Measurements from ENCODE around the gene USF2. TPM values are rescaled to one million over a fixed set of nuclear protein-coding genes. Genes with fewer than 3 reads are reported as not detected.

Gene USF2
- total and polyA plus RNA-seq, 2 of the 4 experiments (the other 2 are of a cell fraction): 21.3 to 65.6 TPM

DNA sequence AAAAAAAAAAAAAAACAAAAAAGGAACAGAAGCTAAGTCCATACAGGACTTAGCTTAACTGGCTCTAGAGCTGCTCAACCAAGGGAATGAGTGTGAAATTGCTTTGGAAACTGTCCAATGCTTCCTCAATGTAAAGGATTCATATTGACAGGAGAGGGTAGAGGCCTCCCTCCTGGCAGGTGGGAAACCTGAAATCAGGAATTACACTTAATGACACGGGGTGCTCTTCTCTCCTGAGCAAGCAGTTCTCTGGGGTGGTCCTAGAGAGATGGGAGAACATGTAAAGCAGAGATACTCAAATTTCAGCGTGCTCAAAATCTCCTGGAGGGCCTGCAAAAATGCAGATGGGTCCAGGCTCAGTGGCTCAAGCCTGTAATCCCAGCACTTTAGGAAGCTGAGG, 19.6 kb downstream of the USF2 start:
- POLR2A ChIA-PET (ENCODE audit: unreplicated experiment): interaction anchor here (0.6 kb wide), 1 partner anchor 207 kb away, joined by 3 read pairs; no protein-coding TSS in a partner anchor

More for the DNA sequence above, 19.6 kb downstream of the USF2 start:
- H3K27me3 ChIP-seq (ENCODE audit: control insufficient read depth, insufficient read depth, low read length): peaks cover 25% of the 10 kb centered on the region
- H3K9ac ChIP-seq (ENCODE audit: low read depth, low read length): no peak overlapping the region
- H4K8ac ChIP-seq (ENCODE audit: low read depth in 2 of 2, low read length in 2 of 2): no peak overlapping the region
- no CpG with 5 or more reads among the region's 2 CpGs for WGBS, 2 experiments (ENCODE audit: extremely low coverage in 2 of 2, insufficient read length in 1 of 2)
- no peak overlapping the region for H3K14ac ChIP-seq (replicated peaks; ENCODE audit: low read depth, low read length)
- no peak overlapping the region for H3K56ac ChIP-seq (ENCODE audit: extremely low read depth, insufficient read depth, low read length)
- no peaks in the 10 kb centered on the region for H3K79me1 ChIP-seq (ENCODE audit: low read depth in 1 of 2, low read length in 2 of 2)
- CTCF ChIA-PET: interaction anchor here (0.6 kb wide), 1 partner anchor 146 kb away, joined by 3 read pairs; no protein-coding TSS in a partner anchor
- intact Hi-C loops (cut with micrococcal nuclease): no loop called here
- H3K9me3 ChIP-seq (ENCODE audit: control insufficient read depth, insufficient read depth, low read length): no peaks in the 10 kb centered on the region
- no peak for ATAC-seq (ENCODE audit: low read depth)
- H4K91ac ChIP-seq (ENCODE audit: insufficient read depth, low read depth, low read length): no peak overlapping the region
- DNase-seq: no peak
- no peaks in the 10 kb centered on the region for H4K20me1 ChIP-seq (ENCODE audit: insufficient read depth, low read length)
- no peak overlapping the region for H2BK20ac ChIP-seq (ENCODE audit: low read depth, low read length)
- no peak overlapping the region for H3K4ac ChIP-seq (ENCODE audit: low read depth, low read length)
- no peak overlapping the region for H3K23ac ChIP-seq (ENCODE audit: low read depth, low read length)
- no peaks in the 10 kb centered on the region for H3K36me3 ChIP-seq (ENCODE audit: control insufficient read depth, insufficient read depth, low read length)
- H3K9me1 ChIP-seq (ENCODE audit: insufficient read depth, low read length): no peaks in the 10 kb centered on the region
- TF ChIP-seq CHD1 (IDR thresholded peaks at IDR 0.05; ENCODE audit: low read depth, low read length) (no peak), NFE2L2 (IDR thresholded peaks at IDR 0.05; ENCODE audit: low read depth, low read length) (no peak), CEBPB (IDR thresholded peaks at IDR 0.05; ENCODE audit: low read depth, low read length) (no peak), SMC3 (IDR thresholded peaks at IDR 0.05; ENCODE audit: low read depth, low read length) (no peak), RCOR1 (IDR thresholded peaks at IDR 0.05; ENCODE audit: insufficient replicate concordance, low read length) (no peak), MXI1 (IDR thresholded peaks at IDR 0.05; ENCODE audit: borderline replicate concordance, low read depth, low read length) (no peak), BHLHE40 (IDR thresholded peaks at IDR 0.05; ENCODE audit: low read depth, low read length) (no peak), MAZ (IDR thresholded peaks at IDR 0.05; ENCODE audit: borderline replicate concordance, low read depth, low read length) (no peak)
- TF ChIP-seq, protein P1, sequence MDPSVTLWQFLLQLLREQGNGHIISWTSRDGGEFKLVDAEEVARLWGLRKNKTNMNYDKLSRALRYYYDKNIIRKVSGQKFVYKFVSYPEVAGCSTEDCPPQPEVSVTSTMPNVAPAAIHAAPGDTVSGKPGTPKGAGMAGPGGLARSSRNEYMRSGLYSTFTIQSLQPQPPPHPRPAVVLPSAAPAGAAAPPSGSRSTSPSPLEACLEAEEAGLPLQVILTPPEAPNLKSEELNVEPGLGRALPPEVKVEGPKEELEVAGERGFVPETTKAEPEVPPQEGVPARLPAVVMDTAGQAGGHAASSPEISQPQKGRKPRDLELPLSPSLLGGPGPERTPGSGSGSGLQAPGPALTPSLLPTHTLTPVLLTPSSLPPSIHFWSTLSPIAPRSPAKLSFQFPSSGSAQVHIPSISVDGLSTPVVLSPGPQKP (IDR thresholded peaks at IDR 0.05; ENCODE audit: borderline replicate concordance, low read depth, low read length): no peak
- dilution Hi-C loops (cut with HindIII; ENCODE audit: low sequenced_read_pairs, unreplicated experiment): no loop called here
- H3K4me2 ChIP-seq (ENCODE audit: low read depth, low read length): no peak overlapping the region
- no peak overlapping the region for H4K5ac ChIP-seq (ENCODE audit: low read depth, low read length)
- no peak overlapping the region for H2BK5ac ChIP-seq (ENCODE audit: low read depth, low read length, poor library complexity, severe bottlenecking)
- no peak overlapping the region for H3K18ac ChIP-seq (ENCODE audit: low read depth, low read length)
- H3K4me1 ChIP-seq (ENCODE audit: control insufficient read depth, insufficient read depth, low read length): no peaks in the 10 kb centered on the region
- no peak overlapping the region for H2AFZ ChIP-seq (replicated peaks; ENCODE audit: low read length, poor library complexity)
- no peak overlapping the region for H3K27ac ChIP-seq (ENCODE audit: insufficient read depth, low read length)
- BruUV-seq (replicated peaks): no TSS peak
- in situ Hi-C loops (cut with MboI; ENCODE audit: low sequenced_read_pairs): no loop called here
- H2BK120ac ChIP-seq (ENCODE audit: low read depth, low read length): no peak overlapping the region
- no peak overlapping the region for H2BK15ac ChIP-seq (ENCODE audit: low read depth, low read length)
- no peak overlapping the region for H2AK9ac ChIP-seq (replicated peaks; ENCODE audit: low read depth, low read length, poor library complexity)
- no peak overlapping the region for H2AK5ac ChIP-seq (ENCODE audit: low read depth, low read length)
- no peak overlapping the region for H3K4me3 ChIP-seq (ENCODE audit: insufficient read depth, low read depth, low read length)

Measured in IMR-90 (cell line).